SK-N-SH treated with all-trans-retinoic acid at 6 μM for 48 hours (cell line): ENCODE results near the gene OTOR.

Experiments used
- ATAC-seq: fragments of 200-7000 bp; cut with Tn5 transposase; 3 replicates; pipeline ENCODE4 v1.9.1; 2020; ENCODE audit warnings: mild to moderate bottlenecking, moderate library complexity
- ARNTL ChIP-seq: fragments of 450-650 bp; formaldehyde crosslinking; IDR thresholded peaks from 2 replicates; pipeline ENCODE4 v1.5.0; 2020; ENCODE audit warnings: low read depth, mild to moderate bottlenecking, moderate library complexity, borderline replicate concordance
- BACH2 ChIP-seq: fragments of 250-450 bp; sonication (Bioruptor Pico); IDR thresholded peaks from 2 replicates; pipeline ENCODE4 v1.9.0; 2021; ENCODE audit warnings: mild to moderate bottlenecking, borderline replicate concordance
- CSDC2 ChIP-seq: fragments of 250-450 bp; sonication (Bioruptor Pico); IDR thresholded peaks from 2 replicates; pipeline ENCODE4 v1.5.0; 2020; ENCODE audit warnings: mild to moderate bottlenecking, moderate library complexity
- ESRRG ChIP-seq: fragments of 250-450 bp; sonication (Bioruptor Pico); IDR thresholded peaks from 2 replicates; pipeline ENCODE4 v1.6.1; 2021; ENCODE audit warnings: mild to moderate bottlenecking
- GLIS3 ChIP-seq: fragments of 250-450 bp; sonication (Bioruptor Pico); IDR thresholded peaks from 2 replicates; pipeline ENCODE4 v1.5.0; 2020; ENCODE audit warnings: mild to moderate bottlenecking, moderate library complexity
- ISL1 ChIP-seq: fragments of 250-450 bp; sonication (Bioruptor Pico); IDR thresholded peaks from 2 replicates; pipeline ENCODE4 v2.1.2; 2022; ENCODE audit warnings: mild to moderate bottlenecking, moderate library complexity
- OSR1 ChIP-seq: fragments of 250-450 bp; sonication (Bioruptor Pico); IDR thresholded peaks from 2 replicates; pipeline ENCODE4 v1.8.0; 2022; ENCODE audit warnings: moderate library complexity, mild to moderate bottlenecking, inconsistent platforms
- PPARA ChIP-seq: fragments of 250-450 bp; sonication (Bioruptor Pico); IDR thresholded peaks from 2 replicates; pipeline ENCODE4 v1.5.0; 2020; ENCODE audit warnings: mild to moderate bottlenecking, borderline replicate concordance
- RARB ChIP-seq: fragments of 250-450 bp; sonication (Bioruptor Pico); IDR thresholded peaks from 2 replicates; pipeline ENCODE4 v1.8.0; 2021; ENCODE audit warnings: mild to moderate bottlenecking, moderate library complexity
- SNAI2 ChIP-seq: fragments of 250-450 bp; sonication (Bioruptor Pico); IDR thresholded peaks from 2 replicates; pipeline ENCODE4 v1.5.0; 2020; ENCODE audit warnings: mild to moderate bottlenecking, moderate library complexity
- TOX ChIP-seq: fragments of 250-450 bp; sonication (Bioruptor Pico); IDR thresholded peaks from 2 replicates; pipeline ENCODE4 v1.8.0; 2021; ENCODE audit warnings: mild to moderate bottlenecking, moderate library complexity, borderline replicate concordance
- ZC3H10 ChIP-seq: fragments of 250-450 bp; sonication (Bioruptor Pico); IDR thresholded peaks from 2 replicates; pipeline ENCODE4 v1.5.1; 2021; ENCODE audit warnings: mild to moderate bottlenecking, moderate library complexity
- ZFP3 ChIP-seq: fragments of 250-450 bp; sonication (Bioruptor Pico); IDR thresholded peaks from 2 replicates; pipeline ENCODE4 v1.5.0; 2020; ENCODE audit warnings: mild to moderate bottlenecking, moderate library complexity
- ZFP30 ChIP-seq: fragments of 450-650 bp; formaldehyde crosslinking; IDR thresholded peaks from 2 replicates; pipeline ENCODE4 v1.5.0; 2022; ENCODE audit warnings: mild to moderate bottlenecking, moderate library complexity
- ZNF565 ChIP-seq: fragments of 450-650 bp; formaldehyde crosslinking; conservative IDR thresholded peaks from 2 replicates; pipeline ENCODE4 v1.5.0; 2020; ENCODE audit warnings: low read depth, mild to moderate bottlenecking, moderate library complexity
- ZNF70 ChIP-seq: fragments of 450-650 bp; formaldehyde crosslinking; IDR thresholded peaks from 2 replicates; pipeline ENCODE4 v1.5.0; 2020; ENCODE audit warnings: mild to moderate bottlenecking, moderate library complexity
- ZNF8 ChIP-seq: fragments of 450-650 bp; formaldehyde crosslinking; IDR thresholded peaks from 2 replicates; pipeline ENCODE4 v1.5.0; 2020; ENCODE audit warnings: mild to moderate bottlenecking, moderate library complexity
- TF ChIP-seq, protein P1 (sequence below): fragments of 250-450 bp; sonication (Bioruptor Pico); IDR thresholded peaks from 2 replicates; pipeline ENCODE4 v1.8.0; 2021; ENCODE audit warnings: low read depth, mild to moderate bottlenecking, moderate library complexity, borderline replicate concordance
- TF ChIP-seq, protein P2 (sequence below): fragments of 250-450 bp; sonication (Bioruptor Pico); IDR thresholded peaks from 2 replicates; pipeline ENCODE4 v1.5.1; 2020; ENCODE audit warnings: low read depth, mild to moderate bottlenecking, moderate library complexity
- TF ChIP-seq, protein P3 (sequence below): fragments of 250-450 bp; sonication (Bioruptor Pico); IDR thresholded peaks from 2 replicates; pipeline ENCODE4 v1.5.0; 2020; ENCODE audit warnings: mild to moderate bottlenecking, moderate library complexity
- TF ChIP-seq, protein P4 (sequence below): fragments of 250-450 bp; sonication (Bioruptor Pico); IDR thresholded peaks from 2 replicates; pipeline ENCODE4 v1.5.1; 2021; ENCODE audit warnings: mild to moderate bottlenecking, moderate library complexity
- TF ChIP-seq, protein P5 (sequence below): fragments of 250-450 bp; sonication (Bioruptor Pico); IDR thresholded peaks from 2 replicates; pipeline ENCODE4 v1.8.0; 2020; ENCODE audit warnings: mild to moderate bottlenecking, moderate library complexity, borderline replicate concordance

The OTOR gene

DNA sequence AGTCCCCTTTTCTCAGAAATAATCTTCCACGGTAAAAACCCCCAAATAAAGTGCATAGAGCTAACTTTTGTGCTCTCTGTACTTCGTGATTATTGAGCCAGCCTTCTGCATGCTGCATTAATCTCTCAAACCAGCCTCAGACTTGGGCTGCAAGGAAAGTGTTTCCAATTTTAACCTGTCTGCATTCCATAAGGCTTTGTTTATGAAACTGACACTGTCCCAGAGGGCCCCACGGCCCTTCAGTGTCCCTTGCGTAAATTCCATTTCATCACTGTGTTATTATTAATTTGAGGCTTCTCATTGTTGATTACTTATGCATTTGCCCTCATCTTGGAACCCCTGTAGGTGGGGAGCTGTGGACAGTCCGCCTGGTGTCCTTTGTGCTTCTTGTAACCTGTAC, 33.9 kb upstream of the OTOR start:
- no peak for TF ChIP-seq ZC3H10 (CRISPR knock-in tag)
- TF ChIP-seq ARNTL (CRISPR knock-in tag), result no peak
- no peak for TF ChIP-seq ZFP30 (CRISPR knock-in tag)
- TF ChIP-seq, protein P1, sequence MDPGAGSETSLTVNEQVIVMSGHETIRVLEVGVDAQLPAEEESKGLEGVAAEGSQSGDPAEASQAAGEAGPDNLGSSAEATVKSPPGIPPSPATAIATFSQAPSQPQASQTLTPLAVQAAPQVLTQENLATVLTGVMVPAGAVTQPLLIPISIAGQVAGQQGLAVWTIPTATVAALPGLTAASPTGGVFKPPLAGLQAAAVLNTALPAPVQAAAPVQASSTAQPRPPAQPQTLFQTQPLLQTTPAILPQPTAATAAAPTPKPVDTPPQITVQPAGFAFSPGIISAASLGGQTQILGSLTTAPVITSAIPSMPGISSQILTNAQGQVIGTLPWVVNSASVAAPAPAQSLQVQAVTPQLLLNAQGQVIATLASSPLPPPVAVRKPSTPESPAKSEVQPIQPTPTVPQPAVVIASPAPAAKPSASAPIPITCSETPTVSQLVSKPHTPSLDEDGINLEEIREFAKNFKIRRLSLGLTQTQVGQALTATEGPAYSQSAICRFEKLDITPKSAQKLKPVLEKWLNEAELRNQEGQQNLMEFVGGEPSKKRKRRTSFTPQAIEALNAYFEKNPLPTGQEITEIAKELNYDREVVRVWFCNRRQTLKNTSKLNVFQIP (CRISPR knock-in tag), result no peak
- TF ChIP-seq RARB (CRISPR knock-in tag), result no peak
- no peak for TF ChIP-seq ISL1
- no peak for TF ChIP-seq ESRRG (CRISPR knock-in tag)
- TF ChIP-seq OSR1 (CRISPR knock-in tag), result no peak
- no peak for TF ChIP-seq ZNF8 (CRISPR knock-in tag)
- TF ChIP-seq ZNF565 (CRISPR knock-in tag), result no peak
- TF ChIP-seq, protein P2, sequence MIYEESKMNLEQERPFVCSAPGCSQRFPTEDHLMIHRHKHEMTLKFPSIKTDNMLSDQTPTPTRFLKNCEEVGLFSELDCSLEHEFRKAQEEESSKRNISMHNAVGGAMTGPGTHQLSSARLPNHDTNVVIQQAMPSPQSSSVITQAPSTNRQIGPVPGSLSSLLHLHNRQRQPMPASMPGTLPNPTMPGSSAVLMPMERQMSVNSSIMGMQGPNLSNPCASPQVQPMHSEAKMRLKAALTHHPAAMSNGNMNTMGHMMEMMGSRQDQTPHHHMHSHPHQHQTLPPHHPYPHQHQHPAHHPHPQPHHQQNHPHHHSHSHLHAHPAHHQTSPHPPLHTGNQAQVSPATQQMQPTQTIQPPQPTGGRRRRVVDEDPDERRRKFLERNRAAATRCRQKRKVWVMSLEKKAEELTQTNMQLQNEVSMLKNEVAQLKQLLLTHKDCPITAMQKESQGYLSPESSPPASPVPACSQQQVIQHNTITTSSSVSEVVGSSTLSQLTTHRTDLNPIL (CRISPR knock-in tag), result no peak
- no peak for TF ChIP-seq TOX (CRISPR knock-in tag)
- no peak for TF ChIP-seq ZNF70 (CRISPR knock-in tag)
- no peak for TF ChIP-seq CSDC2 (CRISPR knock-in tag)
- TF ChIP-seq, protein P3, sequence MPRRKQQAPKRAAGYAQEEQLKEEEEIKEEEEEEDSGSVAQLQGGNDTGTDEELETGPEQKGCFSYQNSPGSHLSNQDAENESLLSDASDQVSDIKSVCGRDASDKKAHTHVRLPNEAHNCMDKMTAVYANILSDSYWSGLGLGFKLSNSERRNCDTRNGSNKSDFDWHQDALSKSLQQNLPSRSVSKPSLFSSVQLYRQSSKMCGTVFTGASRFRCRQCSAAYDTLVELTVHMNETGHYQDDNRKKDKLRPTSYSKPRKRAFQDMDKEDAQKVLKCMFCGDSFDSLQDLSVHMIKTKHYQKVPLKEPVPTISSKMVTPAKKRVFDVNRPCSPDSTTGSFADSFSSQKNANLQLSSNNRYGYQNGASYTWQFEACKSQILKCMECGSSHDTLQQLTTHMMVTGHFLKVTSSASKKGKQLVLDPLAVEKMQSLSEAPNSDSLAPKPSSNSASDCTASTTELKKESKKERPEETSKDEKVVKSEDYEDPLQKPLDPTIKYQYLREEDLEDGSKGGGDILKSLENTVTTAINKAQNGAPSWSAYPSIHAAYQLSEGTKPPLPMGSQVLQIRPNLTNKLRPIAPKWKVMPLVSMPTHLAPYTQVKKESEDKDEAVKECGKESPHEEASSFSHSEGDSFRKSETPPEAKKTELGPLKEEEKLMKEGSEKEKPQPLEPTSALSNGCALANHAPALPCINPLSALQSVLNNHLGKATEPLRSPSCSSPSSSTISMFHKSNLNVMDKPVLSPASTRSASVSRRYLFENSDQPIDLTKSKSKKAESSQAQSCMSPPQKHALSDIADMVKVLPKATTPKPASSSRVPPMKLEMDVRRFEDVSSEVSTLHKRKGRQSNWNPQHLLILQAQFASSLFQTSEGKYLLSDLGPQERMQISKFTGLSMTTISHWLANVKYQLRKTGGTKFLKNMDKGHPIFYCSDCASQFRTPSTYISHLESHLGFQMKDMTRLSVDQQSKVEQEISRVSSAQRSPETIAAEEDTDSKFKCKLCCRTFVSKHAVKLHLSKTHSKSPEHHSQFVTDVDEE (CRISPR knock-in tag), result no peak
- TF ChIP-seq, protein P4, sequence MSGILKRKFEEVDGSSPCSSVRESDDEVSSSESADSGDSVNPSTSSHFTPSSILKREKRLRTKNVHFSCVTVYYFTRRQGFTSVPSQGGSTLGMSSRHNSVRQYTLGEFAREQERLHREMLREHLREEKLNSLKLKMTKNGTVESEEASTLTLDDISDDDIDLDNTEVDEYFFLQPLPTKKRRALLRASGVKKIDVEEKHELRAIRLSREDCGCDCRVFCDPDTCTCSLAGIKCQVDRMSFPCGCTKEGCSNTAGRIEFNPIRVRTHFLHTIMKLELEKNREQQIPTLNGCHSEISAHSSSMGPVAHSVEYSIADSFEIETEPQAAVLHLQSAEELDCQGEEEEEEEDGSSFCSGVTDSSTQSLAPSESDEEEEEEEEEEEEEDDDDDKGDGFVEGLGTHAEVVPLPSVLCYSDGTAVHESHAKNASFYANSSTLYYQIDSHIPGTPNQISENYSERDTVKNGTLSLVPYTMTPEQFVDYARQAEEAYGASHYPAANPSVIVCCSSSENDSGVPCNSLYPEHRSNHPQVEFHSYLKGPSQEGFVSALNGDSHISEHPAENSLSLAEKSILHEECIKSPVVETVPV (CRISPR knock-in tag), result no peak
- no peak for TF ChIP-seq SNAI2 (CRISPR knock-in tag)
- TF ChIP-seq ZFP3, result no peak
- no peak for ATAC-seq

DNA sequence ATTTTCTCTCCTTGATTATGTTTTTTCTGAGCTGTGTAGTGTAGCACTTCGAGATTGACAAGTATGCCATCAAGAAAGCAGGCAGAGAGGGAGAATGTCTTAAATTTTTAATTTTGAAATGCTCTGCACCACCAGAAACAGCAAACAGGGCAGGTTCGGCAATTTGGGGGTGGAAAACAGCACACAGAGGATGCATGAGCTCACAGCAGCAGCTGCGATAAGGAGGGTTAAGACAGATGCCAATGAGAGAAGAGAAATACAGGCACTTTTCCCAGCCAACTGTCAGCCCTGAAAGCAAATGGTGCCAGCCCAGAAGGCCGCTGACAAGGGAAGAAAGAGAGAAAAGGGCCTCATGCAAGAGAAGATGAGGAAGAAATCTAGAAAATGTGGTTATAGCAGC, 33.4 kb upstream of the OTOR start:
- ATAC-seq, result no peak
- TF ChIP-seq ZC3H10 (CRISPR knock-in tag) (no peak), ZNF8 (CRISPR knock-in tag) (no peak), ZFP3 (no peak), PPARA (CRISPR knock-in tag) (no peak), ZFP30 (CRISPR knock-in tag) (no peak), TOX (CRISPR knock-in tag) (no peak), ZNF565 (CRISPR knock-in tag) (no peak), RARB (CRISPR knock-in tag) (no peak)
- TF ChIP-seq, protein P5, sequence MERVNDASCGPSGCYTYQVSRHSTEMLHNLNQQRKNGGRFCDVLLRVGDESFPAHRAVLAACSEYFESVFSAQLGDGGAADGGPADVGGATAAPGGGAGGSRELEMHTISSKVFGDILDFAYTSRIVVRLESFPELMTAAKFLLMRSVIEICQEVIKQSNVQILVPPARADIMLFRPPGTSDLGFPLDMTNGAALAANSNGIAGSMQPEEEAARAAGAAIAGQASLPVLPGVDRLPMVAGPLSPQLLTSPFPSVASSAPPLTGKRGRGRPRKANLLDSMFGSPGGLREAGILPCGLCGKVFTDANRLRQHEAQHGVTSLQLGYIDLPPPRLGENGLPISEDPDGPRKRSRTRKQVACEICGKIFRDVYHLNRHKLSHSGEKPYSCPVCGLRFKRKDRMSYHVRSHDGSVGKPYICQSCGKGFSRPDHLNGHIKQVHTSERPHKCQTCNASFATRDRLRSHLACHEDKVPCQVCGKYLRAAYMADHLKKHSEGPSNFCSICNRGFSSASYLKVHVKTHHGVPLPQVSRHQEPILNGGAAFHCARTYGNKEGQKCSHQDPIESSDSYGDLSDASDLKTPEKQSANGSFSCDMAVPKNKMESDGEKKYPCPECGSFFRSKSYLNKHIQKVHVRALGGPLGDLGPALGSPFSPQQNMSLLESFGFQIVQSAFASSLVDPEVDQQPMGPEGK (CRISPR knock-in tag), result no peak

DNA sequence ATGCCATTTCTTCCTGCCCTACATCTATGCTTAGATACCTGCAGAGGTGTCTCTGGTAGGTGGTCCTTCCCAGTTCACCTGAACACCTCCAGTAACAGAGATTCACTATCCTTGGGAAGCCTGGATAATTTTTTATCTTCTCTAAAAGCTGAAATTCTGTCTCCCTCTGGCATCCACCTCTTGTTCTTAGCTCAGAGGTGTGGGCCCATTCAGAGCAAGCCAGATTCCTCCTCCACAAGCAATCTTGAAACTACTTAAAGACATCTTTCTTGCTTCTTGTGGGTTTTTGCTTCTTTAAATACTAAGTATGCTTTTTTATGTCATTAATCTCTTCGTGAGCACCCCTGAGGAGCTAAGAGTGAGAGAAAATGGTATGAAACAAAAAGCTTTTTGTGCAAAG, 28.7 kb upstream of the OTOR start:
- ATAC-seq, result no peak
- TF ChIP-seq CSDC2 (CRISPR knock-in tag) (no peak), ZFP30 (CRISPR knock-in tag) (no peak), ISL1 (no peak), OSR1 (CRISPR knock-in tag) (no peak), ZFP3 (no peak), ZC3H10 (CRISPR knock-in tag) (no peak), ARNTL (CRISPR knock-in tag) (no peak), GLIS3 (CRISPR knock-in tag) (no peak), BACH2 (no peak), ESRRG (CRISPR knock-in tag) (no peak), ZNF70 (CRISPR knock-in tag) (no peak), PPARA (CRISPR knock-in tag) (no peak), SNAI2 (CRISPR knock-in tag) (no peak)
- TF ChIP-seq, protein P4 (CRISPR knock-in tag), result no peak
- TF ChIP-seq, protein P5 (CRISPR knock-in tag), result no peak
- TF ChIP-seq, protein P1 (CRISPR knock-in tag), result no peak
